ENCODE results near the gene EXOC3.

DNA sequence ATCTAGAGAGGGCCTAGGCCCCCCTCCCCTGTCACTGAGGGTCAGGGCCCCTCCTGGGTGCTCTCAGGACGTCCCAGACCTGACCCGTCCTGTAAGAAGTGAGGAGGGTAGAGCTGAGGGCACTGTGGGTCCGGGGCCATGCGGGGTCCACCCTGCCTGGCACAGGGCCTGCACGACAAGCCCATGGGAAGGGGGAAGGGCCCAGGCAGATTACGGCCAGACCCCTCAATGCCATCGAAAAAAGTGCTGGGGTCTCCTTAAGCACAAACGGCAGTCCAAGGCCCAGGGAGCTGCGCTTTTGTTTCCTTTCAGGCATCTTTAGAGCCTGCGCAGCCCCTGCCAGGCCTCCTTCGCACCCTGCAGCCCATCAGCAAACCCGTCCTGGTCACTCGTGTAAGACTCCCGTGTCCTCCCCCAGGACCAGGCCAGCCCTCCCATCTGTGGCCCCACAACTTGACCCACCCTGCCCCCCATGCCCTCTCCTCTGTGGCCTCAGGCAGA, 4.4 kb upstream of the EXOC3 start:
- no peak for TF ChIP-seq RCOR1 (IDR thresholded peaks at IDR 0.05; ENCODE audit: insufficient replicate concordance, low read length)
- TF ChIP-seq, protein P1, sequence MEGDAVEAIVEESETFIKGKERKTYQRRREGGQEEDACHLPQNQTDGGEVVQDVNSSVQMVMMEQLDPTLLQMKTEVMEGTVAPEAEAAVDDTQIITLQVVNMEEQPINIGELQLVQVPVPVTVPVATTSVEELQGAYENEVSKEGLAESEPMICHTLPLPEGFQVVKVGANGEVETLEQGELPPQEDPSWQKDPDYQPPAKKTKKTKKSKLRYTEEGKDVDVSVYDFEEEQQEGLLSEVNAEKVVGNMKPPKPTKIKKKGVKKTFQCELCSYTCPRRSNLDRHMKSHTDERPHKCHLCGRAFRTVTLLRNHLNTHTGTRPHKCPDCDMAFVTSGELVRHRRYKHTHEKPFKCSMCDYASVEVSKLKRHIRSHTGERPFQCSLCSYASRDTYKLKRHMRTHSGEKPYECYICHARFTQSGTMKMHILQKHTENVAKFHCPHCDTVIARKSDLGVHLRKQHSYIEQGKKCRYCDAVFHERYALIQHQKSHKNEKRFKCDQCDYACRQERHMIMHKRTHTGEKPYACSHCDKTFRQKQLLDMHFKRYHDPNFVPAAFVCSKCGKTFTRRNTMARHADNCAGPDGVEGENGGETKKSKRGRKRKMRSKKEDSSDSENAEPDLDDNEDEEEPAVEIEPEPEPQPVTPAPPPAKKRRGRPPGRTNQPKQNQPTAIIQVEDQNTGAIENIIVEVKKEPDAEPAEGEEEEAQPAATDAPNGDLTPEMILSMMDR (conservative IDR thresholded peaks at IDR 0.05; ENCODE audit: low read depth, low read length) = no peak
- TF ChIP-seq POLR2A (IDR thresholded peaks at IDR 0.05; ENCODE audit: low read depth, low read length) = no peak
- TF ChIP-seq FOS (IDR thresholded peaks at IDR 0.05; ENCODE audit: low read depth, low read length) = no peak
- TF ChIP-seq BHLHE40 (IDR thresholded peaks at IDR 0.05; ENCODE audit: low read depth, low read length) = no peak
- TF ChIP-seq SMC3 (IDR thresholded peaks at IDR 0.05; ENCODE audit: low read depth, low read length) = no peak
- TF ChIP-seq MAZ (IDR thresholded peaks at IDR 0.05; ENCODE audit: borderline replicate concordance, low read depth, low read length) = no peak
- TF ChIP-seq RAD21 (IDR thresholded peaks at IDR 0.05; ENCODE audit: low read length) = no peak
- no peak for TF ChIP-seq MAFK (IDR thresholded peaks at IDR 0.05; ENCODE audit: low read depth, low read length)
- no peak for TF ChIP-seq USF2 (IDR thresholded peaks at IDR 0.05; ENCODE audit: low read depth, low read length)
- TF ChIP-seq RFX5 (IDR thresholded peaks at IDR 0.05; ENCODE audit: low read depth, low read length) = no peak
- TF ChIP-seq CEBPB (IDR thresholded peaks at IDR 0.05; ENCODE audit: low read depth, low read length) = no peak
- TF ChIP-seq MXI1 (IDR thresholded peaks at IDR 0.05; ENCODE audit: borderline replicate concordance, low read depth, low read length) = no peak
